ENCODE data around the gene PTAFR. TPM values are rescaled to one million over a fixed set of nuclear protein-coding genes. Genes with fewer than 3 reads are reported as not detected.

The PTAFR gene
- total RNA-seq, 5 donors from 2014 or later (not counting 1 experiment from before 2014, with no cell fraction given), result 0.37 to 3.8 (median 0.95) TPM

DNA sequence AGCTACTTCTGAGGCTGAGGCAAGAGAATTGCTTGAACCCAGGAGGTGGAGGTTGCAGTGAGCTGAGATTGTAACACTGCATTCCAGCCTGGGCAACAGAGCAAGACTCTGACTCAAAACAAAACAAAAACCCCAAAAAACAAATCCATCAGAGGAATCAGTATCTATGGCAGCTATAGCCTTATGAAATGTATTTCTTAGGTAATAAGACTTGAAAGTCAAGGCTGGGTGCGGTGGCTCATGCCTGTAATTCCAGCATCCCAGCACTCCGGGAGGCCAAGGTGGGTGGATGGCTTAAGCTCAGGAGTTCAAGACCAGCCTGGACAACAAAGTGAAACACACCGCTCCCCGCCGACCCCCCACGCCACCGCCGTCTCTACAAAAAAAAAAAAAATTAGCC is 56.9 kb downstream of the PTAFR start:
- ChIA-PET POLR2A (interaction anchor here (0.6 to 0.7 kb wide), 2 partner anchors 41 to 805 kb away, joined by 3 to 8 read pairs; no protein-coding TSS in a partner anchor), CTCF (no interaction called here)
- Histone ChIP-seq H3K4me3 (ENCODE audit: control insufficient read depth in 1 of 2, extremely low read depth in 1 of 2, low read length in 1 of 2) (no peak overlapping the region), H3K9me3 (no peaks in the 10 kb centered on the region), H3K36me3 (ENCODE audit: control insufficient read depth in 2 of 2, extremely low read depth in 1 of 2, insufficient read depth in 1 of 2, low read length in 1 of 2) (no peaks in the 10 kb centered on the region), H3K4me1 (ENCODE audit: control insufficient read depth in 1 of 2, extremely low read depth in 1 of 2, insufficient read depth in 2 of 2, low read length in 2 of 2) (peaks cover 0 to 6% of the 10 kb centered on the region in 2 experiments), H3K27ac (ENCODE audit: low read length) (no peak overlapping the region), H3K27me3 (replicated peaks in 1 of 2; ENCODE audit: control insufficient read depth in 2 of 2, extremely low read depth in 1 of 2, insufficient read depth in 2 of 2, low read length in 1 of 2) (peaks cover 0 to 7% of the 10 kb centered on the region in 2 experiments)
- no peak overlapping the region for H3K27ac Mint-ChIP-seq
- ATAC-seq (replicated peaks in 1 of 4), result no peak
- no peak for DNase-seq
- H3K9me3 Mint-ChIP-seq, result no peaks in the 10 kb centered on the region
- no CpG with 5 or more reads among the region's 8 CpGs for WGBS (ENCODE audit: insufficient coverage)
- peaks cover 0 to 4% of the 10 kb centered on the region in 2 donors for H3K27me3 Mint-ChIP-seq
- H3K4me3 Mint-ChIP-seq, result no peak overlapping the region
- H3K4me1 Mint-ChIP-seq, result peaks cover 6 to 7% (median 7%) of the 10 kb centered on the region in 3 donors
- no peaks in the 10 kb centered on the region for H3K36me3 Mint-ChIP-seq

DNA sequence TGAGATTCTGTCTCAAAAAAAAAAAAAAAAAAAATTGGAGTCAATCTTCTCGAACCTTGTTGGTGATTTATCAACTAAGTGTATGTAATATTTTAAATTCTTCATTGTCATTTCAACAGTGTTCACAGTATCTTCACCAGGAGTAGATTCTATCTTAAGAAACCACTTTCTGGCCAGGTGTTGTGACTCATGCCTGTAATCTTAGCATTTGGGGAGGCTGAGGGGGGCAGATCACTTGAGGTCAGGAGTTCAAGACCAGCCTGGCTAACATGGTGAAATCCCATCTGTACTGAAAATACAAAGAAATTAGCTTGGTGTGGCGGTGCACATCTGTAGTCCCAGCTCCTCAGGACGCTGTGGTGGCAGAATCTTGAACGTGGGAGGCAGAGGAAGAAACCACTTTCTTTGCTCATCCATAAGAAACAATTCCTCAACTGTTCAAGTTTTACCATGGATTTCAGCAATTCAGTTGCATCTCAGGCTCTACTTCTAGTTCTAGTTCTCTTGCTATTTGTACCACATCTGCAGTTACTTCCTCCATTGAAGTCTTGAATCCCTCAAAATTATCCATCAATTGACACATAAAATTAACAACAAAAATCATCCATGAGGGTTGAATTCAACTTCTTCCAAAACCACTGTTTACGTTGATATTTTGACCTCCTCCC is 57.7 kb downstream of the PTAFR start:
- ChIA-PET POLR2A (no interaction called here), CTCF (interaction anchor here in 1 of 2 donors (0.6 kb wide), 1 partner anchor 60 kb away, joined by 3 read pairs; no protein-coding TSS in a partner anchor)
- H3K9me3 ChIP-seq, result no peaks in the 10 kb centered on the region
- ATAC-seq (replicated peaks in 1 of 4) (no peak), DNase-seq (no peak)
- Mint-ChIP-seq H3K4me1 (peaks cover 6 to 7% (median 7%) of the 10 kb centered on the region in 3 donors), H3K36me3 (no peaks in the 10 kb centered on the region), H3K27me3 (peaks cover 0 to 4% of the 10 kb centered on the region in 2 donors), H3K27ac (no peak overlapping the region), H3K9me3 (no peaks in the 10 kb centered on the region), H3K4me3 (no peak overlapping the region)
- peaks cover 0 to 5% of the 10 kb centered on the region in 2 experiments for H3K27me3 ChIP-seq (replicated peaks in 1 of 2; ENCODE audit: control insufficient read depth in 2 of 2, extremely low read depth in 1 of 2, insufficient read depth in 2 of 2, low read length in 1 of 2)
- H3K4me1 ChIP-seq (ENCODE audit: control insufficient read depth in 1 of 2, extremely low read depth in 1 of 2, insufficient read depth in 2 of 2, low read length in 2 of 2), result peaks cover 0 to 6% of the 10 kb centered on the region in 2 experiments
- no peaks in the 10 kb centered on the region for H3K36me3 ChIP-seq (ENCODE audit: control insufficient read depth in 2 of 2, extremely low read depth in 1 of 2, insufficient read depth in 1 of 2, low read length in 1 of 2)
- H3K4me3 ChIP-seq (ENCODE audit: control insufficient read depth in 1 of 2, extremely low read depth in 1 of 2, low read length in 1 of 2), result no peak overlapping the region
- no peak overlapping the region for H3K27ac ChIP-seq (ENCODE audit: low read length)
- WGBS (ENCODE audit: insufficient coverage), result no CpG with 5 or more reads among the region's 5 CpGs

DNA sequence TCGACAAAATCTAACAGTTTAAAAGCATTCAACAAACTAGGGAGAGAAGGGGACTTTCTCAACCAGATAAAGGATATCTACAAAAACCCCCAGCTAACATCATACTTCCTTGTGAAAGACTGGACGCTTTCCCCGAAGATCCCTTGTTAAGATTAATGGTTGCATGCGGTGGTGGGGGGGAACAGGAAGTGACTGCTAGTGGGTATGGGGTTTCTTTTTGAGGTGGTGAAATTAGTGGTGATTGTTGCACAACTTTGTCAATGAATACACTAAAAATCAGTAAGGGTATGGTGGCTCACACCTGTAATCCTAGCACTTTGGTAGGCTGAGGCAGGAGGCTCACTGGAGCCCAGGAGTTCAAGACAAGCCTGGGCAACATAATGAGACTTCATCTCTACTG is 61.2 kb downstream of the PTAFR start:
- ATAC-seq (replicated peaks in 1 of 4) (peak in 2 of 4 experiments; percentile 23 to 75), DNase-seq (peak in 29 of 35 experiments; percentile 10 to 62 (median 39))
- no peaks in the 10 kb centered on the region for H3K36me3 ChIP-seq (ENCODE audit: control insufficient read depth in 2 of 2, extremely low read depth in 1 of 2, insufficient read depth in 1 of 2, low read length in 1 of 2)
- no peaks in the 10 kb centered on the region for H3K9me3 Mint-ChIP-seq
- peaks cover 0 to 5% of the 10 kb centered on the region in 2 experiments for H3K27me3 ChIP-seq (replicated peaks in 1 of 2; ENCODE audit: control insufficient read depth in 2 of 2, extremely low read depth in 1 of 2, insufficient read depth in 2 of 2, low read length in 1 of 2)
- H3K27ac Mint-ChIP-seq, result peak overlapping the region in 1 of 2 donors; percentile 66
- no peak overlapping the region for H3K4me3 Mint-ChIP-seq
- CTCF ChIA-PET, result interaction anchor here in 1 of 2 donors (0.6 kb wide), 1 partner anchor 594 kb away, joined by 4 read pairs; no protein-coding TSS in a partner anchor
- H3K4me3 ChIP-seq (ENCODE audit: control insufficient read depth in 1 of 2, extremely low read depth in 1 of 2, low read length in 1 of 2), result no peak overlapping the region
- H3K36me3 Mint-ChIP-seq, result no peaks in the 10 kb centered on the region
- H3K4me1 Mint-ChIP-seq, result peaks cover 6 to 10% (median 7%) of the 10 kb centered on the region in 3 donors
- peaks cover 0 to 4% of the 10 kb centered on the region in 2 donors for H3K27me3 Mint-ChIP-seq
- H3K9me3 ChIP-seq, result no peaks in the 10 kb centered on the region
- H3K27ac ChIP-seq (ENCODE audit: low read length), result no peak overlapping the region
- no CpG with 5 or more reads among the region's 4 CpGs for WGBS (ENCODE audit: insufficient coverage)
- POLR2A ChIA-PET, result no interaction called here
- peaks cover 0 to 6% of the 10 kb centered on the region in 2 experiments for H3K4me1 ChIP-seq (ENCODE audit: control insufficient read depth in 1 of 2, extremely low read depth in 1 of 2, insufficient read depth in 2 of 2, low read length in 2 of 2)

DNA sequence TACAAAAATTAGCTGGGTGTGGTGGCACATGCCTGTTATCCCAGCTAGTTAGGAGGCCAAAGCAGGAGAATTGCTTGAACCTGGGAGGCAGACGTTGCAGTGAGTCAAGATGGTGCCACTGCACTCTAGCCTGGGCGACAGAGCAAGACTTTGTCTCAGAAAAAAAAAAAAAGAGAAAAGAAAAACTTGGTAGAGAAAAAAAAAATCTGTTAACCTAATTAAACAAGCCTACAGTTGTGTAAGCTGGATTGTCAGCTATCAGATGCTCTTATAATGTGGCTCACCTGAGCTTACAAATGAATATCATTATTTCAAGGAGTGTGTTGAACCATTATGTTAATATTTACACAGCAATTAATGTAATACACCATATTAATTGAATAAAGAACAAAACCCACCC is 61.6 kb downstream of the PTAFR start:
- Histone ChIP-seq H3K27ac (ENCODE audit: low read length) (no peak overlapping the region), H3K36me3 (ENCODE audit: control insufficient read depth in 2 of 2, extremely low read depth in 1 of 2, insufficient read depth in 1 of 2, low read length in 1 of 2) (no peaks in the 10 kb centered on the region), H3K27me3 (replicated peaks in 1 of 2; ENCODE audit: control insufficient read depth in 2 of 2, extremely low read depth in 1 of 2, insufficient read depth in 2 of 2, low read length in 1 of 2) (peaks cover 0 to 5% of the 10 kb centered on the region in 2 experiments), H3K9me3 (no peaks in the 10 kb centered on the region), H3K4me1 (ENCODE audit: control insufficient read depth in 1 of 2, extremely low read depth in 1 of 2, insufficient read depth in 2 of 2, low read length in 2 of 2) (peaks cover 0 to 6% of the 10 kb centered on the region in 2 experiments), H3K4me3 (ENCODE audit: control insufficient read depth in 1 of 2, extremely low read depth in 1 of 2, low read length in 1 of 2) (no peak overlapping the region)
- ChIA-PET CTCF (interaction anchor here (0.6 to 0.8 kb wide), 3 partner anchors 22 to 594 kb away, joined by 3 to 4 read pairs (median 4); no protein-coding TSS in a partner anchor), POLR2A (interaction anchor here in 1 of 2 donors (0.6 kb wide), 1 partner anchor 23 kb away, joined by 3 read pairs; no protein-coding TSS in a partner anchor)
- H3K4me3 Mint-ChIP-seq, result no peak overlapping the region
- H3K9me3 Mint-ChIP-seq, result no peaks in the 10 kb centered on the region
- H3K36me3 Mint-ChIP-seq, result no peaks in the 10 kb centered on the region
- peaks cover 6 to 10% (median 7%) of the 10 kb centered on the region in 3 donors for H3K4me1 Mint-ChIP-seq
- DNase-seq (no peak), ATAC-seq (replicated peaks in 1 of 4) (no peak)
- H3K27ac Mint-ChIP-seq, result no peak overlapping the region
- no CpG with 5 or more reads among the region's 2 CpGs for WGBS (ENCODE audit: insufficient coverage)
- H3K27me3 Mint-ChIP-seq, result peaks cover 0 to 4% of the 10 kb centered on the region in 2 donors

DNA sequence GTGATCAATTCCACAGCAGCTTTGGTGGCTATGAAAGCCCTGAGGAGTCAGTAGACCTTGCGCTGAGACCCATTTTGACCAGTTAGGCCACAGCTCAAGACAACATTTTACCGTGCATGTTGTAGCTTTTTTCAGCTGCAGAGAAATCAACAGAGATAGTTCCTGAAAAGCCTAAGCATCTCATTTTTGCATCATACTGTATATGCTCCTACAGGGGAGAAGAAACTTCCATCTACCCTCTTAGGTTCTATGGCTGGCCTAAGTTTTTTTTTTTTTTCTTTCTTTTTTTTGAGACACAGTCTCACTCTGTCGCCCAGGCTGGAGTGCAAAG is 63.3 kb downstream of the PTAFR start:
- ChIA-PET CTCF (no interaction called here), POLR2A (no interaction called here)
- 100% methylated on average over 1 of the region's 3 CpGs for WGBS (ENCODE audit: insufficient coverage)
- Histone ChIP-seq H3K27me3 (replicated peaks in 1 of 2; ENCODE audit: control insufficient read depth in 2 of 2, extremely low read depth in 1 of 2, insufficient read depth in 2 of 2, low read length in 1 of 2) (peaks cover 0 to 5% of the 10 kb centered on the region in 2 experiments), H3K27ac (ENCODE audit: low read length) (no peak overlapping the region), H3K9me3 (no peaks in the 10 kb centered on the region), H3K36me3 (ENCODE audit: control insufficient read depth in 2 of 2, extremely low read depth in 1 of 2, insufficient read depth in 1 of 2, low read length in 1 of 2) (no peaks in the 10 kb centered on the region), H3K4me3 (ENCODE audit: control insufficient read depth in 1 of 2, extremely low read depth in 1 of 2, low read length in 1 of 2) (no peak overlapping the region), H3K4me1 (ENCODE audit: control insufficient read depth in 1 of 2, extremely low read depth in 1 of 2, insufficient read depth in 2 of 2, low read length in 2 of 2) (peaks cover 0 to 6% of the 10 kb centered on the region in 2 experiments)
- Mint-ChIP-seq H3K36me3 (no peaks in the 10 kb centered on the region), H3K4me3 (no peak overlapping the region), H3K4me1 (peaks cover 6 to 10% (median 7%) of the 10 kb centered on the region in 3 donors), H3K27ac (no peak overlapping the region), H3K9me3 (no peaks in the 10 kb centered on the region), H3K27me3 (peaks cover 0 to 4% of the 10 kb centered on the region in 2 donors)
- DNase-seq (no peak), ATAC-seq (replicated peaks in 1 of 4) (no peak)

DNA sequence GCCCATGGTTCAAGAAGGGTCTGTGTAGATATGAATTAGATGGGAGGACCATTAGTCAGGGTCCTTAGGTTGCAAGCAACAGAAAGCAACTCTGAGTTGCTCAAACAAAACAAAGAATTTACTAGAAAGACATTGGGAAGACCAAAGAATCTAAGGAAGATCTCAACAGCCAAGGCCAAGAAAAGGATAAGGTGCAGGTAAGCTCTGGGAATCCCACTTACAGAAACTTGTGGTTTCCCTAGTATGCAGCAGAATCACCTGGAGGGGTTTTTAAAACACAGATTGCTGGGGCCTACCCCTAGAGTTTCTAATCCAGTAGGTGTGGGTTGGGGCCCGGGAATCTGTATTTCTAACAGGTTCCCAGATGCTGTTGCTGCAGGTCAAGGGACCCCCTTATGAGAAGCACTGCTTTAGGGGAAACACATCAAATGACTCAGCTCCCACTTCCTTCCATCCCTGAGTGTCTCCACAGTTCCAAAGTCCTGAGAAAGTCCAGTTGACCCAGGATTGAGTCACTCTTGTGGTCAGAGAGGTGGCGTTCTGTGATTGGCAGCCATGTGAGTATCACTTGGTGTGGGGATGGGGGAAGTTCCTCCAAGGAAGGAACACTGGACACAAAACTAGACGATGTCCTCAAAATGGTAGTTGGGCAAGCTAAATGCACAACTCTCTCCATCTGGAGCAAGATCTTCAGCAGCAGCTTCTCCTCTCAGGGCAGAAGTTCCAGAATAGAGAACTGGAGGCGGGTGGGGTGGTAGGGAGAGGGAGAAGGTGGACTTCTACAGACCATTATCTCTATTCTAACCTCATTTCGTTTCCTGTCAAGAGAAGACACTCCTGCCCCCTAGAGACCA is 63.9 kb downstream of the PTAFR start:
- ChIA-PET CTCF (no interaction called here), POLR2A (no interaction called here)
- H3K9me3 ChIP-seq, result no peaks in the 10 kb centered on the region
- H3K4me3 Mint-ChIP-seq, result no peak overlapping the region
- ATAC-seq (replicated peaks in 1 of 4), result no peak
- H3K36me3 ChIP-seq (ENCODE audit: control insufficient read depth in 2 of 2, extremely low read depth in 1 of 2, insufficient read depth in 1 of 2, low read length in 1 of 2), result no peaks in the 10 kb centered on the region
- H3K36me3 Mint-ChIP-seq, result no peaks in the 10 kb centered on the region
- peak in 2 of 35 experiments; percentile 9 to 27 for DNase-seq
- no peaks in the 10 kb centered on the region for H3K9me3 Mint-ChIP-seq
- H3K27me3 Mint-ChIP-seq, result peaks cover 0 to 3% of the 10 kb centered on the region in 2 donors
- H3K27ac Mint-ChIP-seq, result no peak overlapping the region
- 71% methylated on average over 1 of the region's 5 CpGs for WGBS (ENCODE audit: insufficient coverage)
- peaks cover 0 to 6% of the 10 kb centered on the region in 2 experiments for H3K4me1 ChIP-seq (ENCODE audit: control insufficient read depth in 1 of 2, extremely low read depth in 1 of 2, insufficient read depth in 2 of 2, low read length in 2 of 2)
- no peak overlapping the region for H3K27ac ChIP-seq (ENCODE audit: low read length)
- H3K4me1 Mint-ChIP-seq, result peaks cover 6 to 10% (median 7%) of the 10 kb centered on the region in 3 donors
- peaks cover 0 to 5% of the 10 kb centered on the region in 2 experiments for H3K27me3 ChIP-seq (replicated peaks in 1 of 2; ENCODE audit: control insufficient read depth in 2 of 2, extremely low read depth in 1 of 2, insufficient read depth in 2 of 2, low read length in 1 of 2)
- no peak overlapping the region for H3K4me3 ChIP-seq (ENCODE audit: control insufficient read depth in 1 of 2, extremely low read depth in 1 of 2, low read length in 1 of 2)
